MG63 (cell line): Measurements from ENCODE around the gene WSB1. TPM values are rescaled to one million over a fixed set of nuclear protein-coding genes. Genes with fewer than 3 reads are reported as not detected.
"Not testable (repeated sequence)": the region's sequence is repeated elsewhere in the genome, so short reads cannot be mapped to it uniquely, and the experiment has no call there.

Experiments
- DNase-seq: peaks from one replicate; pipeline ENCODE4 v3.0.0-alpha.2; 2020
- H3K27me3 ChIP-seq: fragments of 250-450 bp; sonication (Bioruptor Pico); 2 replicates; pipeline ENCODE4 v1.5.1; 2020; ENCODE audit warnings: mild to moderate bottlenecking, moderate library complexity
- H3K36me3 ChIP-seq: fragments of 250-450 bp; sonication (Bioruptor Pico); 2 replicates; pipeline ENCODE4 v1.5.1; 2020; ENCODE audit warnings: mild to moderate bottlenecking, moderate library complexity
- H3K4me3 ChIP-seq: fragments of 250-450 bp; sonication (Bioruptor Pico); 2 replicates; pipeline ENCODE4 v1.5.1; 2020; ENCODE audit warnings: mild to moderate bottlenecking, moderate library complexity
- H3K9me3 ChIP-seq: fragments of 250-450 bp; sonication (Bioruptor Pico); 2 replicates; pipeline ENCODE4 v1.5.1; 2020; ENCODE audit warnings: mild to moderate bottlenecking, moderate library complexity
- total RNA-seq: library from RNA; depleted of rRNA; stranded (reverse); fragments of >200 nt; shearing (Covaris generic); gene quantifications from 2 replicates; pipeline ENCODE4 v1.2.3, GENCODE V29; 2014; ENCODE audit warnings: low replicate concordance

Gene WSB1
- total RNA-seq, 1 experiment from 2014 or later, result 46.4 TPM

GRCh38 chr17:27322690-27323508, 29.0 kb downstream of the WSB1 start:
- H3K36me3 ChIP-seq, result no peaks in the 10 kb centered on the region
- H3K4me3 ChIP-seq, result no peak overlapping the region
- no peaks in the 10 kb centered on the region for H3K27me3 ChIP-seq
- DNase-seq, result no peak
- H3K9me3 ChIP-seq, result no peaks in the 10 kb centered on the region

GRCh38 chr17:27323538-27324215, 29.8 kb downstream of the WSB1 start:
- Histone ChIP-seq H3K27me3 (no peaks in the 10 kb centered on the region), H3K4me3 (no peak overlapping the region), H3K9me3 (no peaks in the 10 kb centered on the region), H3K36me3 (no peaks in the 10 kb centered on the region)
- DNase-seq, result peak; percentile 26

GRCh38 chr17:27324771-27325339, 30.9 kb downstream of the WSB1 start:
- H3K27me3 ChIP-seq, result no peaks in the 10 kb centered on the region

GRCh38 chr17:27326051-27326450, 32.1 kb downstream of the WSB1 start:
- H3K36me3 ChIP-seq, result no peaks in the 10 kb centered on the region
- no peaks in the 10 kb centered on the region for H3K9me3 ChIP-seq
- DNase-seq, result no peak
- H3K4me3 ChIP-seq, result no peak overlapping the region
- H3K27me3 ChIP-seq, result no peaks in the 10 kb centered on the region

More at GRCh38 chr17:27324771-27325339, 30.9 kb downstream of the WSB1 start:
- H3K9me3 ChIP-seq, result no peaks in the 10 kb centered on the region
- no peak overlapping the region for H3K4me3 ChIP-seq
- no peaks in the 10 kb centered on the region for H3K36me3 ChIP-seq
- DNase-seq, result no peak

- DNase-seq, result no peak
- Histone ChIP-seq H3K4me3 (no peak overlapping the region), H3K9me3 (no peaks in the 10 kb centered on the region), H3K36me3 (no peaks in the 10 kb centered on the region), H3K27me3 (no peaks in the 10 kb centered on the region)
These were observed 32.7 kb downstream of the WSB1 start for GRCh38 chr17:27326585-27326984.

DNA sequence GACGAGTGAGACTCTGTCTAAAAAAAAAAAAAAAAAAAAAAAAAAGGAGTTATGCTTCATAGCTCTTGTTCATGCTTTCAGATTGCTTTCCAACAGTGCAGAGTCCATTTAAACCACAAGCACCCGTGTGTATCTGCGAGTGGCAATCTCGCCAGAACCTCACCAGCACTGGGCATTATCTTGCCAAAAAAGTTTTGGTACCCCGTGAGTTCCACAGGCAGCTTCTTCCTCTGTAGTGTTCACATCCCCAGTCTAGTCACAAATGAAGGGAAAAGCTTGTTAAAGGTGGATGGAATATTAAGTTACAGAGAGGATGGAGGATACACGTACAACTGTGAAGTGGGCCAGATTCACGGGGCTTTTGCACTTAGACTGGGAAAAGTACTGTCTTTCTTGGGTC, 33.5 kb downstream of the WSB1 start:
- Histone ChIP-seq H3K27me3 (no peaks in the 10 kb centered on the region), H3K4me3 (no peak overlapping the region), H3K36me3 (no peaks in the 10 kb centered on the region), H3K9me3 (no peaks in the 10 kb centered on the region)
- no peak for DNase-seq

DNA sequence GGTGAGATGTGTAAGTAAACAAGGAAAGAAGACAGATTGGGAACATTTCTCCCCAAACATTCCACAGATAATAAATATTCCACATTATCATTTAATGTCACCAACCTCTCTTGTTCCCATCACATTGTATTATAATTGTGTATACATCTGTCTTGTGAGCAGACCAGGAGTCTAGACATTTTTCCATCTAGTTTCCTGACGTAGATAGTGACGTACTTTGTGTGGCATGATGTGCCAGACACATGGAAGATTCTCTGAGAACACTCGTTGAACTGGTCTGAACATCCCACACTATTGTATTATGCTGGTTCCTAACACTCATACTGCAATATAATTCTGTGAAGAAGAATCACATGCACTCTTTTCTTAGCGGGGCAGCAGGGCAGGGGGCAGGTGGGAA, 34.0 kb downstream of the WSB1 start:
- no peaks in the 10 kb centered on the region for H3K27me3 ChIP-seq

DNA sequence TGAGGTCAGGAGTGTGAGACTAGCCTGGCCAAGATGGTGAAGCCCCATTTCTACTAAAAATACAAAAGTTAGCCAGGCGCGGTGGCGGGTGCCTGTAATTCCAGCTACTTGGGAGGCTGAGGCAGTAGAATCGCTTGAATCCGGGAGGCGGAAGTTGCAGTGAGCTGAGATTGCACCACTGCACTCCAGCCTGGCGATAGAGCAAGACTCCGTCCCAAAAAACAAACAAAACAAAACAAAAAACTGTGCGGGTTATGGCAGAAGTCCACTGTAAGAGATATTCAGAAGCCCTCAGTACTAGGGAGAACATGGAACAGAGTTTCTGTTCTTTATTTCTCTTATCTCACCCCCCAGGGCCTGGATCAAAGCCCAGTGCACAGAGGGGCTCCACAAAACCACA, 34.8 kb downstream of the WSB1 start:
- not testable (repeated sequence) for DNase-seq, H3K27me3 ChIP-seq, H3K9me3 ChIP-seq, H3K36me3 ChIP-seq, H3K4me3 ChIP-seq

More for the DNA sequence above, 34.0 kb downstream of the WSB1 start:
- Histone ChIP-seq H3K4me3 (no peak overlapping the region), H3K36me3 (no peaks in the 10 kb centered on the region), H3K9me3 (no peaks in the 10 kb centered on the region)
- DNase-seq, result no peak

GRCh38 chr17:27329146-27329805, 35.4 kb downstream of the WSB1 start:
- no peak overlapping the region for H3K4me3 ChIP-seq
- H3K27me3 ChIP-seq, result no peaks in the 10 kb centered on the region
- H3K36me3 ChIP-seq, result no peaks in the 10 kb centered on the region
- H3K9me3 ChIP-seq, result no peaks in the 10 kb centered on the region
- DNase-seq, result no peak

GRCh38 chr17:27332047-27332393, 38.1 kb downstream of the WSB1 start:
- DNase-seq, result no peak
- H3K4me3 ChIP-seq, result no peak overlapping the region
- no peaks in the 10 kb centered on the region for H3K27me3 ChIP-seq
- H3K36me3 ChIP-seq, result no peaks in the 10 kb centered on the region
- H3K9me3 ChIP-seq, result no peaks in the 10 kb centered on the region

DNA sequence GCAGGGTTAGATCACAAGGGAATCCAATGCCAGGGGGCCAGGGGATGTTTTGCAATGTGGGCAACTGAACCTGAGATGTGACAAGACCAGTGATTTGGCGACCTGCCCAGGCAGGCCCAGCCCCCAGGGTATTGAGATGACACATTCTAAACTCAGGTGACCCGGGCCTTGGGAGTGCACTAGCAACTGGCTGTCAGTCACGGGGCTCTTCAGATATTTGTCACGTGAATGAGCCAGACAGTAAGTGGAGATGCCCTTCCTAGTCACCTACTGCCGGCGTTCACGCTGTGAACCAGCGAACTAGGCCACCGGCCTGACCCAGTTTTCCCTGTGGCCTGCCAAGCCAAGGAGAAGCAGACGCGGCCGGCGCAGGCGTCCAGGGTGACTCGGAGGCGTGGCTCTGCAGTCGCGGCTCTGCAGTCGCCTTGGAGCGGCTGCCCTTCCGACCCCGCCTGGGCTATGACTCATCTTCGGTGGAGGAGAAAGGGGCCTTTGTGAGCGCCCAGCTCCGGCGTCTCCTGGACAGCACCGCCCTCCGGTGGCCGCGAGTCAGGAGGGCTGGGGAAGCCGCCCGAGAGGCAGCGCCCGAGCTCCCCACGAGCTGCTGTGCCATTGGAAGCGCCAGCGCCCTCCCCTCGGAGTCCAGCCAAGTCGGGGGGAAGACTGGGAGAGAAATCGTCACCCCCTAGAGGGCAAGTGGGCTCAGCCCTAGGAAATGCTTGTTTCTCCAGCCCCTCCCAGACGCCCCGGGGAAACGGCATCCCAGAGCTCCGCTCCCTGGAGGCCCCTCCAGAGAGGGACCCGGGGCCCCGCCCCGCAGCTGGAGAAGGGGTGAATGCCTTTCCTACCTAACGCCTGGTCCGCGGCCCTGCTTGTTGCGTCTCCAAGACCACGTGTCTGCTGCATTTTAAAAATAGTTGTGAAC, 38.8 kb downstream of the WSB1 start:
- H3K4me3 ChIP-seq, result peak overlapping the region; percentile 51
- no peaks in the 10 kb centered on the region for H3K27me3 ChIP-seq
- H3K9me3 ChIP-seq, result no peaks in the 10 kb centered on the region
- no peaks in the 10 kb centered on the region for H3K36me3 ChIP-seq
- peak; percentile 99 for DNase-seq

GRCh38 chr17:27333410-27333980, 39.6 kb downstream of the WSB1 start:
- Histone ChIP-seq H3K27me3 (no peaks in the 10 kb centered on the region), H3K36me3 (no peaks in the 10 kb centered on the region), H3K9me3 (no peaks in the 10 kb centered on the region), H3K4me3 (peak overlapping the region; percentile 51)
- DNase-seq, result no peak

- H3K4me3 ChIP-seq, result no peak overlapping the region
- no peaks in the 10 kb centered on the region for H3K27me3 ChIP-seq
- H3K36me3 ChIP-seq, result no peaks in the 10 kb centered on the region
- no peak for DNase-seq
- H3K9me3 ChIP-seq, result peaks cover 6% of the 10 kb centered on the region; the same call in 1 of the 2 replicates
These were observed 42.3 kb downstream of the WSB1 start for GRCh38 chr17:27336184-27336583.

DNA sequence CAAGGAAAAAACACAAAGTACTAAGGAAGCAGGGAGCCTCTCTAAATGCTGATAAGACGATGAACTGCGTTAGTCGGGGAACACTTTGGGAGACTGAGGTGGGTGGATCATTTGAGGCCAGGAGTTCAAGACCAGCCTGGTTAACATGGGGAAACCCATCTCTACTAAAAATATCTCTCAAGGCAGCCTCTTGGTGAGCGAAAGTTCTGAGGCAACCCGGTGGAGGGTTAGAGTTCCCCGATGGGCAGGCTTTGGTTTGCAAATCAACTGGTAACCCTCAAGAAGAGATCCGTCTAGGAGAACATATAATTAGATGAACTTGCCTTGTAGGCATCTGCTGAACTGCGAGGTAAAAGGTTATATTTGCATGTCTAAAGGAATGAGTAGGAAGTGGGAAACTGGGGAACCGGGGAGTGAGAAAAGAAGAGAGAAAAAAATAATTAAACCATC, 44.6 kb downstream of the WSB1 start:
- DNase-seq, result no peak
- Histone ChIP-seq H3K36me3 (no peaks in the 10 kb centered on the region), H3K4me3 (no peak overlapping the region), H3K27me3 (no peaks in the 10 kb centered on the region), H3K9me3 (peaks cover 6% of the 10 kb centered on the region; the same call in 1 of the 2 replicates)

- DNase-seq, result no peak
- H3K9me3 ChIP-seq, result peaks cover 6% of the 10 kb centered on the region; the same call in 1 of the 2 replicates
- no peak overlapping the region for H3K4me3 ChIP-seq
- no peaks in the 10 kb centered on the region for H3K36me3 ChIP-seq
- H3K27me3 ChIP-seq, result no peaks in the 10 kb centered on the region
These were observed 45.4 kb downstream of the WSB1 start for GRCh38 chr17:27339198-27339835.
